ENCODE data around the gene TSHZ1. TPM values are rescaled to one million over a fixed set of nuclear protein-coding genes. Genes with fewer than 3 reads are reported as not detected.

The TSHZ1 gene
- polyA plus RNA-seq, 1 experiment: 23.9 TPM

DNA sequence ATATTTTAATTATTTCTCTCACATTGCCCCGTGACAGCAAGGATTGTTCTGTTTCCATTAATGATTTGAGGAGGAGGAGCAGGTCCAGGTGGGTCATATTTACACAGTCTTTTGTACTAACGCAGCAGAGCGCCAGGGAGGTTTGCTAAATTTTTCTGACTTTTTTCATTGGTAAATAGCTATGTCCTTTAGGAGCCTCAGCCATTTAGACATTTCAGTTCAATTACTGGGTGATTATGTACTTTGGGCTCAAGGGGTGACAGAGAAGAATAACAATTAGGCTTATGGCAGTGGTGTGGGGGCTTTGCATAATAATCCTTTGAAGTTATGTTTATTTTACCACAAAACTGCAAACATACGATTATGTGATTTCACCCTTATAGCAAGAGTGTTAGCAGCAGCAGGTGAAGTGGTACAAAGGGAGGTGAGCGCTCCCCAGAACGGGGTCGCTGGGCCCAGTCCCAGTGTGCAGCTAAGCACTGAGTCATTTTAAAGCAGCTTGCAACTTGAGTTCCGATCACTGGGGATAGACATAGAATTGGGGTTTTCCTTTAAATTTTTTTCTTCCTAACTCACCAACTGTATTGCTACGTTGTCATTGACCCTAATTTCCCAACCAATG, 80.3 kb downstream of the TSHZ1 start:
- Histone ChIP-seq H3K4me3 (ENCODE audit: low read depth, low read length) (no peak overlapping the region), H3K36me3 (ENCODE audit: control insufficient read depth, insufficient read depth, low read length) (peaks cover 24% of the 10 kb centered on the region), H3K27me3 (ENCODE audit: control insufficient read depth, insufficient read depth, low read length) (no peaks in the 10 kb centered on the region)
- DNase-seq (ENCODE audit: low read depth): no peak
- POLR2A ChIA-PET: no interaction called here
- TF ChIP-seq, protein P1, sequence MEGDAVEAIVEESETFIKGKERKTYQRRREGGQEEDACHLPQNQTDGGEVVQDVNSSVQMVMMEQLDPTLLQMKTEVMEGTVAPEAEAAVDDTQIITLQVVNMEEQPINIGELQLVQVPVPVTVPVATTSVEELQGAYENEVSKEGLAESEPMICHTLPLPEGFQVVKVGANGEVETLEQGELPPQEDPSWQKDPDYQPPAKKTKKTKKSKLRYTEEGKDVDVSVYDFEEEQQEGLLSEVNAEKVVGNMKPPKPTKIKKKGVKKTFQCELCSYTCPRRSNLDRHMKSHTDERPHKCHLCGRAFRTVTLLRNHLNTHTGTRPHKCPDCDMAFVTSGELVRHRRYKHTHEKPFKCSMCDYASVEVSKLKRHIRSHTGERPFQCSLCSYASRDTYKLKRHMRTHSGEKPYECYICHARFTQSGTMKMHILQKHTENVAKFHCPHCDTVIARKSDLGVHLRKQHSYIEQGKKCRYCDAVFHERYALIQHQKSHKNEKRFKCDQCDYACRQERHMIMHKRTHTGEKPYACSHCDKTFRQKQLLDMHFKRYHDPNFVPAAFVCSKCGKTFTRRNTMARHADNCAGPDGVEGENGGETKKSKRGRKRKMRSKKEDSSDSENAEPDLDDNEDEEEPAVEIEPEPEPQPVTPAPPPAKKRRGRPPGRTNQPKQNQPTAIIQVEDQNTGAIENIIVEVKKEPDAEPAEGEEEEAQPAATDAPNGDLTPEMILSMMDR (IDR thresholded peaks at IDR 0.05; ENCODE audit: insufficient read depth, low read depth, low read length): no peak
- CTCF ChIA-PET: no interaction called here

DNA sequence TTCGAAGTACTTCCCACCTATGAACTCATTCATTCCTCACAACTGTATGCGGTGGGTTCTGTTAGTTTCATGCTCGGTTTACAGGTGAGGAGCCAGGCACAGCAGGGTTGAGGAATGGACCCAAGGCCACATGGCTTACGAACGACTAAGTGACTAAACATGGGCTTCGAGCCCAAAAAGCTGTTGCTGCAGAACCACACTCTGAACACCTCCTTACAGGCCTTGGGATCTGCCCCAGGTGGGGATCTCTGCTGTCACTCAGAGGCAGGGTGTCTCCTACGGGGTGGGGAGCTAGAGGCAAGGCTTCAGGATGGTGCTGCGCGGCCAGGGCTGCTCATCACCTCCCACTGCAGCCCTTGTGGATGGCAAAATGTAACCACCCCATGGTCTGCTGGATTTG, 80.9 kb downstream of the TSHZ1 start:
- no peak for DNase-seq (ENCODE audit: low read depth)
- TF ChIP-seq, protein P1 (IDR thresholded peaks at IDR 0.05; ENCODE audit: insufficient read depth, low read depth, low read length): no peak
- H3K4me3 ChIP-seq (ENCODE audit: low read depth, low read length): no peak overlapping the region
- H3K27me3 ChIP-seq (ENCODE audit: control insufficient read depth, insufficient read depth, low read length): no peaks in the 10 kb centered on the region
- POLR2A ChIA-PET: no interaction called here
- CTCF ChIA-PET: no interaction called here
- H3K36me3 ChIP-seq (ENCODE audit: control insufficient read depth, insufficient read depth, low read length): peaks cover 18% of the 10 kb centered on the region

DNA sequence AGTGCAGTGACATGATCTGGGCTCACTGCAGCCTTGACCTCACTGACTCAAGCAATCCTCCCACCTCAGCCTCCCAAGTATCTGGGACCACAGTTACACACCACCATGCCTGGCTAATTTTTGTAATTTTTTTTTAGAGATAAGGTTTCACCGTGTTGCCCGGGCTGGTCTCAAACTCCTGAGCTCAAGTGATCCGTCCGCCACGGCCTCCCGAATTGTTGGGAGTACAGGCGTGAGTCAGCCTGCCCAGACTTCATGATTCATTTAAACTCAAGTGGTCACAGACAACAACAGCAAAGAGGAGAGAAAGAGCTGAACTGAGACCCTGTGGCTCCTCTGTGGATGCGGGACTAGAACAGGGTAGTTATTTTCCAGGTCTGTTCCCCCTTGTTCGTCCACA, 83.0 kb downstream of the TSHZ1 start:
- DNase-seq (ENCODE audit: low read depth): no peak
- POLR2A ChIA-PET: no interaction called here
- CTCF ChIA-PET: no interaction called here

DNA sequence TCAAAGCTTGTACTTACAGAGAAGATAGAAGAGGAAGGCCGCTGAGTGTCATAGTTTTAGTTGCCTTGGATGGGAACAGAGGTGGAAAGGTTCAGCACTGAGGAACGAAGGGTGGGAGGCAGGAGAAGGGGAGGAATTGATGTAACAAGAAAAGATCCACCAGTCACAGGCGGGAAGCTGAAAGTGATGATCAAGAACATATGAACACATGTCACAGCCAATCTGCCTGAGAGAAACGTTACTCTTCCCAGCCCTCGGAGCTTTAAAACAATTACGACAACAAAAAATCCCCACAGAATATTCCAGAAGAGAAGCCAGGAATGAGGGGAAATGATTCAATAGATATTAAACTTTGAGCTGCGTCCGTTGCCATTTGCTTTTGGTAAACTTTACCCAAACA, 87.1 kb downstream of the TSHZ1 start:
- DNase-seq (ENCODE audit: low read depth): no peak
- TF ChIP-seq, protein P1 (IDR thresholded peaks at IDR 0.05; ENCODE audit: insufficient read depth, low read depth, low read length): no peak
- no peak overlapping the region for H3K4me3 ChIP-seq (ENCODE audit: low read depth, low read length)
- ChIA-PET POLR2A (no interaction called here), CTCF (interaction anchor here (0.6 to 1.2 kb wide), 4 partner anchors 11 to 679 kb away, joined by 3 read pairs; no protein-coding TSS in a partner anchor)
- no peaks in the 10 kb centered on the region for H3K36me3 ChIP-seq (ENCODE audit: control insufficient read depth, insufficient read depth, low read length)
- no peaks in the 10 kb centered on the region for H3K27me3 ChIP-seq (ENCODE audit: control insufficient read depth, insufficient read depth, low read length)

More for the DNA sequence above, 83.0 kb downstream of the TSHZ1 start:
- TF ChIP-seq, protein P1 (IDR thresholded peaks at IDR 0.05; ENCODE audit: insufficient read depth, low read depth, low read length): no peak
- Histone ChIP-seq H3K36me3 (ENCODE audit: control insufficient read depth, insufficient read depth, low read length) (no peaks in the 10 kb centered on the region; the same call in none of the 2 replicates), H3K4me3 (ENCODE audit: low read depth, low read length) (no peak overlapping the region), H3K27me3 (ENCODE audit: control insufficient read depth, insufficient read depth, low read length) (no peaks in the 10 kb centered on the region)

DNA sequence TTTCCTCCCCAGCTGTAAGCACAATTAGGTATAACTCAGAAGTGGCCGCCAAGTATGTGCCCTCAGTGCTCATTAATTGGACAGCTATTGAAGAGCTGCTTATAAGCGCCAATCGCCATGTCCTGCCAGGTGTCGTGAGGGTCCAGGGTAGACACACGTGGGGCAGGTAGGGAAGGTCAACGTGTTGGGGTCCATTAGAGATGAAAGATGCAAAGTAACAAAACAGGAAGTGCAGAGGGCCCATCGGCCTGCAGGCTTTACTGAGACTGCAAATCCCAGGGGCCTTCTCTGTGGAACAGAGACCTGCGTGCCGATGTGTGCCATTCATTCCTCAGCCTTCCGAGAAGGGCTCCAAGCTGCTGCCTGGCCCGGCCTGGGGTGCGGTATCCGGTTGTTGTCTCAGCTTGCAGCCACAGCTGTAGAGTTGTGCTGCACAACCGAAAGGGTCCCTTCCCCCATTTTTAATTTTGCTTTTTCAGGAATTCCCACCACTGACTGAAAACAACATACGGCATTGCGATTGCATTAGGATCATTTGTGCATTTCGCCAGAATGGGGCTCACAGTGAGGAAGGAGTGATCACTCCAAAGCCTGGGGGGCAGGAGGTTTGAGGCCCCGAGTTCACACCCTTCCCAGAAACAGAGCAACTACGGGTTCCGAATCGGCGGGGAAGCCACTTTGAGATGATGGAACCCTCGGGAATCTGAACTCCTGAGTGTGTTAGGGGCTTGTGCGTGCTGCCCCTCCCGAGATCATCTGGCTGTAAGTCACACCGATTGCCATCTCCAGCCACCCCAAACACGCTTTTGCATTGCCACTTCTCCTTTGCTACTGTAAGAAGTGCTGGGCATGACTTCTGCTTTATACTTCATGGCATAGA, 94.3 kb downstream of the TSHZ1 start:
- TF ChIP-seq, protein P1 (IDR thresholded peaks at IDR 0.05; ENCODE audit: insufficient read depth, low read depth, low read length): no peak
- H3K36me3 ChIP-seq (ENCODE audit: control insufficient read depth, insufficient read depth, low read length): no peaks in the 10 kb centered on the region
- CTCF ChIA-PET: no interaction called here
- no peaks in the 10 kb centered on the region; the same call in 1 of the 2 replicates for H3K27me3 ChIP-seq (ENCODE audit: control insufficient read depth, insufficient read depth, low read length)
- no peak for DNase-seq (ENCODE audit: low read depth)
- H3K4me3 ChIP-seq (ENCODE audit: low read depth, low read length): no peak overlapping the region
- POLR2A ChIA-PET: no interaction called here

Data from BJ (cell line).